ENCODE measurements around the gene LUZP4. TPM values are rescaled to one million over a fixed set of nuclear protein-coding genes. Genes with fewer than 3 reads are reported as not detected.

The LUZP4 gene
- total RNA-seq, 1 experiment from 2014 or later: not detected

DNA sequence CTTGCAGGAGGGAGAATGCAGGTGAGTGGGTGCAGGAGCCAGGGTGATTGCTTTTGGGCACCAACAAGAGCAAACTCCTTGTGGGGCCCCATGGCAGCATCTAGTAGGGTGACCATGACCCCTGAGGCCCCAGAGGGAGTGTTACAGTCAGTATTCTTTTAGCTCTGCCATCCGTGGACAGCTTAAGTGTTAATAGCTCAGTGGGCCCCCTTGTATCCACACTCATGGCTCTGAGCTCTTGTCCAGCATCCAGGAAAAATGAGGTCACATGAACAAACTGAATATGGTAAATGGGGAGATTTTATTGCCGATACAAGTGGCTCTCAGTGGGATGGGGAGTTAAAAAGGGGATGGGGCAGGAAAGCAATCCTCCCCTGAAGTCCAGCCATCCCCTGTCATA, 28.4 kb upstream of the LUZP4 start:
- no peak for TF ChIP-seq YY1 (IDR thresholded peaks at IDR 0.05; ENCODE audit: extremely low read depth, insufficient replicate concordance, low read depth, low read length)
- no peak for TF ChIP-seq EZH2 (IDR thresholded peaks at IDR 0.05)
- no peak for TF ChIP-seq EZH2phosphoT487 (IDR thresholded peaks at IDR 0.05; ENCODE audit: borderline replicate concordance)
- TF ChIP-seq FOSL1 (IDR thresholded peaks at IDR 0.05; ENCODE audit: low read depth): no peak
- no peak for TF ChIP-seq POLR2A (IDR thresholded peaks at IDR 0.05; ENCODE audit: borderline replicate concordance, extremely low read depth, insufficient read depth, insufficient read length)
- TF ChIP-seq EGR1 (IDR thresholded peaks at IDR 0.05; ENCODE audit: low read depth): no peak
- no peak for TF ChIP-seq SIN3A (IDR thresholded peaks at IDR 0.05; ENCODE audit: low read depth)
- Histone ChIP-seq H3K36me3 (ENCODE audit: control insufficient read depth in 1 of 2, insufficient read depth in 2 of 2, low read length in 2 of 2) (no peaks in the 10 kb centered on the region), H3K9me3 (ENCODE audit: control insufficient read depth in 1 of 2, insufficient read depth in 1 of 2, low read depth in 1 of 2, low read length in 2 of 2) (no peaks in the 10 kb centered on the region), H3K27me3 (ENCODE audit: insufficient read depth, low read length) (no peaks in the 10 kb centered on the region), H3K9ac (ENCODE audit: low read length) (no peak overlapping the region), H2AFZ (ENCODE audit: low read depth, low read length, poor library complexity, severe bottlenecking) (no peak overlapping the region), H3K9me2 (ENCODE audit: insufficient read depth) (no peaks in the 10 kb centered on the region), H3K27ac (ENCODE audit: low read depth, low read length) (no peak overlapping the region), H3K4me2 (ENCODE audit: low read length) (no peak overlapping the region), H3K4me3 (replicated peaks in 1 of 2; ENCODE audit: low read depth in 1 of 2, low read length in 2 of 2) (no peak overlapping the region), H3K79me2 (ENCODE audit: insufficient read depth, low read length) (no peaks in the 10 kb centered on the region), H3K4me1 (ENCODE audit: control insufficient read depth in 1 of 2, insufficient read depth in 2 of 2, low read length in 2 of 2) (no peaks in the 10 kb centered on the region), H4K20me1 (ENCODE audit: insufficient read depth) (no peaks in the 10 kb centered on the region)
- POLR2A ChIA-PET: no interaction called here
- intact Hi-C loops (cut with micrococcal nuclease): no loop called here
- DNase-seq (ENCODE audit: low read depth, low spot score) (no peak), ATAC-seq (no peak)
- no TSS peak for BruUV-seq (replicated peaks)
- CTCF ChIA-PET: no interaction called here
- RAD21 ChIA-PET (ENCODE audit: low non-redundant PET in 1 of 2, low total read pairs in 2 of 2, uncharacterized antibody in 2 of 2, unreplicated experiment in 2 of 2): no interaction called here

DNA sequence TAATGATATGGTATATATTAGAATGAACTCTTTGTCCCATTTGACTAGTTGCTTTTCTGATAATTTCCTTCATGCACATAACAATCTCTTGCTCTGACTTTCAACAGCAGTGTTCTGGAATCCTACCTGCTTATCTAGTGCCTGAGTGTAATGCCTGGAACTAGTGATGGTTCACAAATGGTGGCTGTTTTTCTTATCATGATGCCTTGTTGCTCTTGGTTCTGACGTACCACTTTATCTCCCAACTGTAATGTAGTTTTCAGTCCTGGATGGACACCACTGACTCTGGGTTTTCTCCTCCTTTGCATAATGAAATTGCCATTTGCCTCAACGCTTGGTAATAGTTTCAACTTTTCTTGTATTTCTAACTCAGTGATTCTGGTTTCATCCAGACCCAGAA, 25.5 kb upstream of the LUZP4 start:
- Histone ChIP-seq H3K36me3 (ENCODE audit: control insufficient read depth in 1 of 2, insufficient read depth in 2 of 2, low read length in 2 of 2) (no peaks in the 10 kb centered on the region), H4K20me1 (ENCODE audit: insufficient read depth) (no peaks in the 10 kb centered on the region), H3K27me3 (ENCODE audit: insufficient read depth, low read length) (no peaks in the 10 kb centered on the region), H3K4me2 (ENCODE audit: low read length) (no peak overlapping the region), H3K27ac (ENCODE audit: low read depth, low read length) (no peak overlapping the region), H3K9me2 (ENCODE audit: insufficient read depth) (no peaks in the 10 kb centered on the region), H3K79me2 (ENCODE audit: insufficient read depth, low read length) (no peaks in the 10 kb centered on the region), H3K4me1 (ENCODE audit: control insufficient read depth in 1 of 2, insufficient read depth in 2 of 2, low read length in 2 of 2) (no peaks in the 10 kb centered on the region), H2AFZ (ENCODE audit: low read depth, low read length, poor library complexity, severe bottlenecking) (no peak overlapping the region), H3K9ac (ENCODE audit: low read length) (no peak overlapping the region), H3K4me3 (replicated peaks in 1 of 2; ENCODE audit: low read depth in 1 of 2, low read length in 2 of 2) (no peak overlapping the region), H3K9me3 (ENCODE audit: control insufficient read depth in 1 of 2, insufficient read depth in 1 of 2, low read depth in 1 of 2, low read length in 2 of 2) (no peaks in the 10 kb centered on the region)
- ChIA-PET RAD21 (ENCODE audit: low non-redundant PET in 1 of 2, low total read pairs in 2 of 2, uncharacterized antibody in 2 of 2, unreplicated experiment in 2 of 2) (no interaction called here), POLR2A (no interaction called here), CTCF (no interaction called here)
- BruUV-seq (replicated peaks): no TSS peak
- DNase-seq (ENCODE audit: low read depth, low spot score) (no peak), ATAC-seq (no peak)
- intact Hi-C loops (cut with micrococcal nuclease): no loop called here
- TF ChIP-seq ZFX (IDR thresholded peaks at IDR 0.05) (no peak), POLR2A (IDR thresholded peaks at IDR 0.05; ENCODE audit: borderline replicate concordance, extremely low read depth, insufficient read depth, insufficient read length) (no peak), EZH2 (IDR thresholded peaks at IDR 0.05) (no peak), CBX3 (IDR thresholded peaks at IDR 0.05; ENCODE audit: low read depth) (no peak), YY1 (IDR thresholded peaks at IDR 0.05; ENCODE audit: extremely low read depth, insufficient replicate concordance, low read depth, low read length) (no peak), JUND (IDR thresholded peaks at IDR 0.05) (no peak), FOSL1 (IDR thresholded peaks at IDR 0.05; ENCODE audit: low read depth) (no peak), SRF (IDR thresholded peaks at IDR 0.05; ENCODE audit: low read depth) (no peak)
- TF ChIP-seq, protein P1, sequence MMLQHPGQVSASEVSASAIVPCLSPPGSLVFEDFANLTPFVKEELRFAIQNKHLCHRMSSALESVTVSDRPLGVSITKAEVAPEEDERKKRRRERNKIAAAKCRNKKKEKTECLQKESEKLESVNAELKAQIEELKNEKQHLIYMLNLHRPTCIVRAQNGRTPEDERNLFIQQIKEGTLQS (IDR thresholded peaks at IDR 0.05): no peak
- TF ChIP-seq, protein P2, sequence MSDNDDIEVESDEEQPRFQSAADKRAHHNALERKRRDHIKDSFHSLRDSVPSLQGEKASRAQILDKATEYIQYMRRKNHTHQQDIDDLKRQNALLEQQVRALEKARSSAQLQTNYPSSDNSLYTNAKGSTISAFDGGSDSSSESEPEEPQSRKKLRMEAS (IDR thresholded peaks at IDR 0.05): no peak
- TF ChIP-seq, protein P3, sequence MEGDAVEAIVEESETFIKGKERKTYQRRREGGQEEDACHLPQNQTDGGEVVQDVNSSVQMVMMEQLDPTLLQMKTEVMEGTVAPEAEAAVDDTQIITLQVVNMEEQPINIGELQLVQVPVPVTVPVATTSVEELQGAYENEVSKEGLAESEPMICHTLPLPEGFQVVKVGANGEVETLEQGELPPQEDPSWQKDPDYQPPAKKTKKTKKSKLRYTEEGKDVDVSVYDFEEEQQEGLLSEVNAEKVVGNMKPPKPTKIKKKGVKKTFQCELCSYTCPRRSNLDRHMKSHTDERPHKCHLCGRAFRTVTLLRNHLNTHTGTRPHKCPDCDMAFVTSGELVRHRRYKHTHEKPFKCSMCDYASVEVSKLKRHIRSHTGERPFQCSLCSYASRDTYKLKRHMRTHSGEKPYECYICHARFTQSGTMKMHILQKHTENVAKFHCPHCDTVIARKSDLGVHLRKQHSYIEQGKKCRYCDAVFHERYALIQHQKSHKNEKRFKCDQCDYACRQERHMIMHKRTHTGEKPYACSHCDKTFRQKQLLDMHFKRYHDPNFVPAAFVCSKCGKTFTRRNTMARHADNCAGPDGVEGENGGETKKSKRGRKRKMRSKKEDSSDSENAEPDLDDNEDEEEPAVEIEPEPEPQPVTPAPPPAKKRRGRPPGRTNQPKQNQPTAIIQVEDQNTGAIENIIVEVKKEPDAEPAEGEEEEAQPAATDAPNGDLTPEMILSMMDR (IDR thresholded peaks at IDR 0.05 in 2 of 3, conservative IDR thresholded peaks at IDR 0.05 in 1 of 3; ENCODE audit: borderline replicate concordance in 1 of 3, insufficient read depth in 1 of 3, low read depth in 2 of 3, low read length in 2 of 3): no peak

All from HCT116 (cell line).